DMS114 treated with DMSO at 0.1 percent for 48 hours (cell line): ENCODE data around the gene DISC1.
"Not testable (repeated sequence)": the region's sequence is repeated elsewhere in the genome, so short reads cannot be mapped to it uniquely, and the experiment has no call there.

Experiments
- DNase-seq: peaks from one replicate; lab custom pipeline; 2025; ENCODE audit not compliant: unreplicated experiment; lab: John Stamatoyannopoulos, UW

DISC1 gene

DNA sequence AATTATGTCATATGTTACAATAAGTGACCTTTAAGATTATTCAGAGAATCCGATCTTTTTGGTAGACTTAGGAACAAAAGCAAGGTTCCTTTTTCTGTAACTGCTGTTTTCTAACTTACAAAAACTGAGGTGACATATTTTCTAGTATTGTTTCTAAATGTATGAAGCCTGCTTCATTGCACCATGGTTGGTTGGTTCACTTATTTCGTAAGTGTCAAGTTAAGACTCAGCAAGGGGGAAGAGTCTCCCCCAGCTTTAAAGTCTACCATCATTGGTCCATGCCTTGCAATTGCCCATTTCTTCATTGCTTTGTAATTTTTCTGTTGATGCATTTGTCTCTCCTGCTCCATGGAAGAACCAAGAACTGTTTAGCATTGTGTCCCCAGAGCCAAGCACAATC is 136.9 kb downstream of the DISC1 start:
- no peak for DNase-seq

DNA sequence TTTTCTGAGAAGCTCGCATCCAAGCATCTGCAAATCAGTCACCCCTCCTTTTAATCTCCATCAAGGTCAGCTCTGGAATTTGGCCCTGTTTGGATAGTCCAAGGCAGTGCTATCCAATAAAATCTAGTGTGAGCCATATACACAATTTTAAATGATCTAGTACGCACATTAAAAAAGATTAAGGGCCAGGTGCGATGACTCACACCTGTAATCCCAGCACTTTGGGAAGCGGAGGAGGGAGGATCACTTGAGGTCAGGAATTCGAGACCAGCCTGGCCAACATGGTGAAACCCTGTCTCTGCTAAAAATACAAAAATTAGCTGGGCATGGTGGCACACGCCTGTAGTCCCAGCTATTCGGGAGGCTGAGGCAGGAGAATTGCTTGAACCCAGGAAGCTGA is 139.2 kb downstream of the DISC1 start:
- DNase-seq: not testable (repeated sequence)

DNA sequence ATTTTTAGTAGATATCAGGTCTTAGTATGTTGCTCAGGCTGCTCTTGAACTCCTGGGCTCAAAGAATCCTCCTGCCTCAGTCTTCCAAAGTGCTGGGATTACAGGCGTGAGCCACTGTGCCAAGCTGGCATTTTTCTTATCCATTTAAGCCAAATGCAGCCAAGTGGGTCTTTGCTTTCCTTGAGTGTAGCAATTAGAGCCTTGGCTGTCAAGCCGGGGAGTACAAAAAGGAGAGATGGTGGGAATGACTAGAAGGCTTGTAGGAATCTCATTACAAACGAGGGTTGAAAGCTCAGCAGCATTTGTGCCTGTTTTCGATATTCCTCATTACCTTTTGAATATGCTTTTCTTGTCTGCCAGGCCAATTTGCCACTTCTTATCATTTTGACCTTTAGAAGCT is 140.9 kb downstream of the DISC1 start:
- DNase-seq: no peak

DNA sequence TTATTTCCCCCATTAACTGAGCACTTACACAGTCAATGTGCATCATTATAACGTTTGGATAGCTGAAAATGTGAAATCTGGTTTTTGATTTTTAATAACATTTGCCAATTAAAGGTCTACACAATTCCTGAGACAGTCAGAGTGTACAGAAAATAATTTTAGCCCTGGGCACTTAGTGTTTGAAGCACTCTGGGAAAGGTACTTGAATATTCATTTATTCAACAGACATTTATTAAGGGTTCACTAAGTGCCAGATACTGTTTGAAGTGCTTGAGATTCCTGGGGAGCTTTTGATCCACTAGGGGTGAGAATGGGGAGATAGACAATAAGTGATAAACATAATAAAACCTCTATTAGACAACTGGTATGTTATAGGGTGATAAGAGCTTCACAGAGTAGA is 141.8 kb downstream of the DISC1 start:
- no peak for DNase-seq

DNA sequence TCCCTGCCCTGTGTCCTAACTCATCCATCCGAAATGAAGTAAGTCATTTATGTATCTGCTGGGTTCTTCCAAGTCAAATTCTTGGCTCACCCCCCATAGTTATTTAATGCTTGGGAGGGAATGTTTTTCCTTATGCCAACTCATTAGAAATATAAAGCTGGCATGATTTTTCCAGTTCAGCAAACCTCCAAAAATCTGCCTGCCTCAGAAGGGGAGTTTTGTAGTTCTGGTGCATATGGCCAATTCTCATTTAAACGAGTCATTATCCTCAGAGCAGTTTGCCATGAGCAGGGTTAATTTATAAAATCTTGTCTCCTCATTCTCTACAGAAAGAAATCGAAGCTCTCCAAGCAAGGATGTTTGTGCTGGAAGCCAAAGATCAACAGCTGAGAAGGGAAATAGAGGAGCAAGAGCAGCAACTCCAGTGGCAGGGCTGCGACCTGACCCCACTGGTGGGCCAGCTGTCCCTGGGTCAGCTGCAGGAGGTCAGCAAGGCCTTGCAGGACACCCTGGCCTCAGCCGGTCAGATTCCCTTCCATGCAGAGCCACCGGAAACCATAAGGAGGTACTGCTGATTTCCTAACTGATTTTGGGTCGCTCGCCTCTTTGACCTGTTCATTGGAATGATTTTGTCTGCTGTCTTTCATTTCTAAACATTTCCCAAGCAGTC is 144.1 kb downstream of the DISC1 start:
- DNase-seq: no peak

DNA sequence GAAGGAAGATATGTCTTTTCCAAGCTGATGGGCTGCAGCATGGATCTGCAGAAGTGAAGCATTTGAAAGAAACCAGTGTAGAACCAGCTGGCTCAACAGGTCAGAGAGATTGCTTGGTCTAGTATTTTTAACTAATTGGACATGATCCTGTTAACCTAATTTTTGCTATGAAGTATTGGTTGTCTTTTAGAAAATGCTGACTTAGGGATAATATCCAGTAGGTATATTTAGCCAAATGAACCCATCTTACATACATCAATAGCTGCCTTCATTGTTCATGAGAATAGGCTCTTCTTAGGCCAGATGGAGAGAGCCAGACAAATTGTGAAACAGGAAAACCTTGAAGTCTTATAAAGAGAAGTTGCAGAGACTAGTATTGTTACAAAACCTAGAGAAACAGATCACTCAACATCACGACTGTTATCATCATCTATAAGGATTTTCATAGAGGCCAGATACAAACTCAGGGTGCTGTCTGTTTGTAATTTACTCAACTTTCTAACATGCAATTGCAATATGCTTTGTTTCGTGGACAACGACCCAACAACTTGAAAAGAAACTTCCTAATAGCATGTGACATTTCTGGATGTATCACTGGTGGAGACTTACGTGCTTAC is 148.2 kb downstream of the DISC1 start:
- no peak for DNase-seq

DNA sequence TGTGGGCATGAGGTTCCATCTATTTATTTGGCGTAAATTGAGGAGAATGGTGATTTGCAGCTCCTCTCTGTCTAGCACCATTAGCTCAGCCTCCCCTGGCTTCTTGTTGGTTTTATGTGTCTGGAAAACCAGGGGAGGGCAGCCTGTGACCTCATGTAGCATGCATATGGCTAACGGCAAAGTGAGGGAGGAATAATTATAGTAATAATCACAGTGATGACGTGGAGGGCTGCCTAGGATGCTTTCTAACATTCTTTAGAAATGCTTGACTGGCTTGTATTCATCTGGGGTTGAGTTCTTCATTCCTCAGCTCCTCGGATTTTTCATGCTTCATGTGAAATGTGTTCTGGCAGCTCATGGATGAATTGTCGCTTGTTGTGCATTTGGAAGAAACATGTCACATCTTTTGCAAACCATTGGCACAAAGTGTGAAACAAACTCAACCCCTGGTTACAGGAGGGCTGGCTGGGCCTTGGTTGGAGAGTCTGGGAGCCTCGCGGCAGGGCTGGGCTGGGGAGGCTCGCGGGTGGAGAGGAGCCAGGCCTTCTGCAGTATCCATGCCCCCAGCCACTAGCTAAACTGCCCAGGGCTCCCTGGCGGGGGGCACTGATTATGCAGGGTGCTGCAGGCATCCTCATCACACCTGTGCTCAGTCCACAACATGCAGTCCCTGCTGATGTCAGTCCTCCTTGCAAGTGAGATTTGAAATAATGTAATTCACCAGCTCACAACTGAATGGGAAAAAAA is 149.6 kb downstream of the DISC1 start:
- no peak for DNase-seq

DNA sequence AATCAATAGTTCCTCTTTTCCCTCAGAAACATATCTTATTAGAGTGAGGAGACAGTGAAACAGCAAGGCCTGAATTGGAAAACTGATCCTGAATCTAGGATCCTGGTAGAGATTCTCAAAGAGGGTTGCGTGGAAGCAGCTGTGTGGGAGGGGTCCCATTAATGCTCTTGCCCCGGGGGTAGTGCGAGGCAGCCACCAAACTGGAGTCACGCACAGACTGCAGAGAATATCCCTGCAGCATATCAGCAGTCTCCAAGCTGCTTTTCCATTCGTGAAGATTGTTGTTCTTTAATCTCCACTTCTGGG is 150.1 kb downstream of the DISC1 start:
- no peak for DNase-seq

DNA sequence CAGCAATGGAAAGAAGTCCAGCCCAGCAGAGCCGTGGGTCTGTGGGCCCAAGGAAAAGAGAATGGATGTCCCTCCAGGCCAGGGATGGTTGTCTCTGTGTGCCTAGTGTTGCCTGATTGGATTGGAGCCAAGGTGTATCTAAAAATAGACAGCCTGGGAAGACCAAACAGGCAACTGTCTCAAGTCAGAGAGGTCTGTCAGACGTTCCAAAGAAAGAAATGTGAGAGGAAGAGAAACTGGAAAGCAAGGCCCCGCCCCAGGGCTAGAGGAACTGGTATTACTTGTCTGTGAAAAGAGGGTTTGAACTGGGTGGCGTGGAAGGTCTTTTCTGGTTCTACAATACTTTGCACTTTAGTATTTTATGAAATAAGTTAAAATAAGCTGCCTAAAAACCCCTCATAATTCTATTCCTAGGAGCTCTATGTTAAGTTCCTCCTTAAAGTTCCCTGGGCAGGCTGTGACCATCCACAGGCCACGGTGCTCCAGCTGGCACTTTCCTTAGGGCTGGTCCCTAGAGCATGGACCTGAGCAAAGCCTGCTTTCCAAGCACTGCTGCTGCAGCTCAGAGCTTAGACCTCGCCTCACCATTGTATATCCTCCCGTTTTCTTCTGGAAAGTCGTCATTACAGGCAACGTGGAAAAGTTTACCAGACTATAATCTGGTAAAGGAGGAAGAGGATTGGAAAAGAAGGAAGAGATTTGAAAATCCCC is 151.6 kb downstream of the DISC1 start:
- DNase-seq: no peak

DNA sequence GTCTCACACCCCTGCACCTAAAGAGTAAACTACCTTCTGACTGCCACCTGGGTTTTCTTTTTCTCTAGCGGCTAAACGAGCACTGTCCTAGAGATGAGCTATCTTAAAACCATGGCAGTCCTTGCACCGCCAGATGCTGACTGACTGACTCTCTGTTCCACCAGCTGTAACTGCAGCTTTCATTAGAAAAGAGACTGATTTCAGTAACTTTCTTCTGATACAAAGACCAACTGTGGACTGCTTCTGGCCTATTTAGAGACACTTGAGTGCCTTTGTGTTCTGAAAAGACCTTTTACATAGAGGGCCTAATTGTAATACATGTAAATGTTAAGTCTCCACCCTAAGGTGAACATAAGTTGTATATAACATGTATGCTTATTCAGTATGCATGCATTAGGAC is 152.5 kb downstream of the DISC1 start:
- DNase-seq: no peak

DNA sequence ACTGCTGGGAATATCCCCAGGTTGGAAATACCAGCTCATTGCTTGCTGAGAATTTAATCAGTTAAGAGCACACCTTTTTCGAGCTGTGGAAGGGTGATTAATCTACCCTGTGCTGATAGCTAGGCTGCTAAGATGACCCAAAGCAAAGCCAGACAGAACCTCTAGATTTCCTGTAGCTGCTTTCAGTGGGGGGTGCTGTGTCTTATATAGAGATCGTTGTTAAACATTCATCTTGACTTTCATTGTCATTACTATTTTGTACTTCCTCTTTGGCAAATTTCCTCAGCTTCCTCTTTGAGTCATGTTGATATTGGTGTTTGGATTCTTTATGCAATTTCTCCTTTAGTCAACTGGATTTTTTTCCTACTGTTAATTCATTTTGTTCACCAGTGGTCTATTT is 155.3 kb downstream of the DISC1 start:
- no peak for DNase-seq

DNA sequence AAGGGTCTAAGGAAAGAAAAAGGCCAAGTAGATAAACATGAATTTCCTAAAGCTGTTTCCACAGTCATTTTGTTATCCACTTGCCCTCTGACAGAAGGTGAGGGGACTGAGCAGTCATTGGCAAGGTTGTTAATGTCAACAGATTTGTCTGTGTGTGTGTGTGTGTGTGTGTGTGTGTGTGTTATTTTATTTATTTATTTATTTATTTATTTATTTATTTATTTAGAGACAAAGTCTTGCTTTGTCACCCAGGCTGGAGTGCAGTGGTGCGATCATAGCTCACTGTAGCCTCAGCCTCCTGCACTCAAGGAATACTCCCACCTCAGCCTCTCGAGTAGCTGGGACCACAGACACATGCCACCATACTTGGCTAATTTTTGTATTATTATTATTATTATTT is 158.5 kb downstream of the DISC1 start:
- DNase-seq: not testable (repeated sequence)

DNA sequence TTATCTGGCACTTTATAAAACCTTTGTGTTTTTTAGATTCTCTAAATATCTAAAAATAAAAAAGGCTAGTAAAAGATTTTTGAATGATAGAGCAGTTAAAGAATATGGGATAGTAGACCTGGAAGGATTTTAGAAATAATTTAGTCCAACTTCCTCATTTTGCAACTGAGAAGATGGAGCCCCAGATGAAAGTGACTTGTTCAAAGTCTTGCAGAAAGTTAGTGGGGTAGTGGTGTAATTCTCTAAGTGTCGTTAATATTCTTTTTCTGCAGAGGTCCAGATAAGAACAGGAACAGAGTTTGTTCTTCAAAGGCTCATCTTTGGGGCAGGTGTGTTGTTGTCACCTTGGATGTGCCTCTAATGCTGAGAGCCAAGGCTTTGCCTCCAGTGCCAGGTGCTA is 159.5 kb downstream of the DISC1 start:
- DNase-seq: no peak

DNA sequence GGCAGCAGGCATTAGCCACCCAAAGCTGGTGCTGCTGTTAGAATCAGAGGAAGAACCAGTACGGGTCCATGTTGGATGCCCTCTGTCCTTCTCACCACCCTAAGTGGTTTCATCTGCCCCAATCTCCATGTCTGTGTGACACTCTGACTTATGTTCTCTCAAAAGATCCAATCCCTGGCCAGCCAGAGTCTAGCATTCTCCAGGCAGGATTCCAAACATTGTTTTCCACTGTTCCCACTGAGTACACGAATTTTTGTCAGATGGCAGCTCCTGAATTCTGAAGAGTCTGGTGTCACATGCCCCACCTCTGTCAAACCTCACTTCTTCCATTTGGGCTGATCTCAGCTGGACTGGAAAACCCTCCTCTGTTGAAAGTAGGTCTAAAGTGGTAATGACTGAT is 166.0 kb downstream of the DISC1 start:
- DNase-seq: no peak

DNA sequence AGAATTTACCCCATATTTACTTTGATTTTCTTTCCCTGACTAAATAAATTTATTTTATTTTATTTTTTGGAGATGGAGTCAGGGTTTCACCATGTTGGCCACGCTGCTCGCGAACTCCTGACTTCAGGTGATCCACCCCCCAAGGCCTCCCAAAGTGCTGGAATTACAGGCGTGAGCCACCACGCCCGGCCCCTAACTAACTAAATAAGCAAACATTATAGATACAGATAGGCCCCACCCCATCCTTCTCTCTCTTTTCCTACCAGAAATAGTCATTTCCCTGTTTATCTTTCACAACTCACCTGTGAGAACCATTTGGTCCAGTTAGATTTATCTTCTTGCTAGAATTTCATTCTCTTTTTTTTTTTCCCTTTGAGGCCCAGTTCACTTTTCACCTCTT is 167.3 kb downstream of the DISC1 start:
- no peak for DNase-seq

DNA sequence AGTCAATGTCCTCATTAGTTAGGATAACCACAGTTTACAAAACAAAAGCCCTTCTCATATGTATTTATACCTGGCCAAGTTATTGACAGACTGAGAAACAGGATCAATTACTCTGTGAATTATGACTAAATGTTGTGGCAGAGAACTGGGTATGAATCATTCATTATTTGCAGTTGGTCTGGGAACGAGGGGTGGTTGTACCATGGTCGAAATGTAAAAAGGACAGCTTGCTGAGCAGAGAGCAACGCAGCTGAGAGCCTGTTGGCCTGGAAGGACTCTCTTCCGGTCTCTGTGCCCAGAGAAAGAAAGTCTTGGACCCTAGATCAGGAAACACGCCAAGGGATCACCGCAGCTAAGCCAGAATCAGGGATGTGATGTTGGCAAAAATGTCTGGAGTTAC is 169.6 kb downstream of the DISC1 start:
- DNase-seq: no peak

DNA sequence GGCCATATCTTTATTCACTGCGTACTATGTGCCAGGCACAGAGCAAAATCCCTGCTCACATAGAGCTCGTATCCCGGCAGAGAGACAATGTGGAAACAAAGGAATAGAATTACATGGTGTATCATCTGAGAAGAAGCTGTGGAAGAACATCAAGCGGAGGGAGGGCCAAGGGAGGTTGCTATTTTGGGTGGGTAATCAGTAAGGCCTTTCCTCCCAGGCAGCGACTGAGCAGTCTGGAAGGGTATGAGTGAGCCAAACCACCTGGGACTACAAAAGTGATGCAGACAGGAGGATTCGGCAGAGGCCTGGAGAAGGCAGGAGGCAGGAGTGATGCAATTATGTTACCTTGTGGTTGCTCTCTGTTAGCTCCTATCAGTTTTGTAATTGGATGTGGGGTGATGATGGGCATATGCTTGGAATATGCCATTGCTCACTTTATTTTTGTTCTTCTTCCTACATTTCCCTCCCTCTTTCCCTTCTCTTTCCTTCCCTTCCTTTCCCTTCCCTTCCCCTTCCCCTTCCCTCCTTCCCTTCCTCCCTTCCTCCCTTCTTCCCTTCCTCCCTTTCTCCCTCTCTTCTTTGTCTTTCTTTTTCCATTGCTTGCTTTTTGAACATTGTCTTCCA is 172.9 kb downstream of the DISC1 start:
- DNase-seq: no peak

DNA sequence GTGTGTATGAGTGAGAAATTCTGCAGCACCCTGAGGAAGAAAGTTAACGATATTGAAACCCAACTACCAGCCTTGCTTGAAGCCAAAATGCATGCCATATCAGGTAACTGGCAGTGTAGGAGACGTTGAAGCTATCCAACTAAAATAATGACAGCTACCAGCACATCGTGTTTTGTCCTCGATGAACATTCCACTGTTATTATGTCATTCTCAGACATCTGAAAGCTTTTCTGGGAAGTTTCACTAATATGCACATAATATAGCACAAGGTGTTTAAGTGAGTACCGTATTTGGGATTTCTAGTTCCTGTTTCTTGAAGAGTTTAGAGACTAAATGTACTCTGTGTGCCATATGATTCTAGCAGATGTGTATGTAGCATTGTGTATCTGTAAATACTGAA is 173.5 kb downstream of the DISC1 start:
- DNase-seq: no peak

DNA sequence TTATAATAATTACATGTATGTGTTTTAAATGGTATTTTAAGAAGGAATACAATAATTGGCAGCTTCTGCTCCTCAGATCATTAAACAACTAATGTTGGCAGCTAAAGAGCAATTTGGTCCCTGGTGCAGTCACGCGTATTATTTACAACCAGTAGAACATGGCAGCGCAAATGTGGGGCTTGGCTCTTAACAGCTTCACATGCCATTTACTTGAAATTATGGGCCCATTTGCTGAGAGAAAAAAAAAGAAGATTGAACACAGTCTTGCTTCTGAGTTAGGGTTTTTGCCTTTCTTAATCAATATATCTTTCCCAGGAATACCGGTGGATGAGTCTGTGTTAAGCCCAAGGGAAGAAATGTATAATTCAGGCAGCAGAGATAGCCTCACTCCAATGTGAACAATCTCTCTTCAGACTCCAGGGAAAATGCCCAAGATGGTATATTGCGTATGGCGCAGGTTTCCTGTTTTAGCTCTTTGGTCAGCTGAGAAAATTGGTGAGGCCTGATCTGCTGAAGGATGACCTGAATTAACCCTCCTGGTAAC is 174.5 kb downstream of the DISC1 start:
- no peak for DNase-seq

DNA sequence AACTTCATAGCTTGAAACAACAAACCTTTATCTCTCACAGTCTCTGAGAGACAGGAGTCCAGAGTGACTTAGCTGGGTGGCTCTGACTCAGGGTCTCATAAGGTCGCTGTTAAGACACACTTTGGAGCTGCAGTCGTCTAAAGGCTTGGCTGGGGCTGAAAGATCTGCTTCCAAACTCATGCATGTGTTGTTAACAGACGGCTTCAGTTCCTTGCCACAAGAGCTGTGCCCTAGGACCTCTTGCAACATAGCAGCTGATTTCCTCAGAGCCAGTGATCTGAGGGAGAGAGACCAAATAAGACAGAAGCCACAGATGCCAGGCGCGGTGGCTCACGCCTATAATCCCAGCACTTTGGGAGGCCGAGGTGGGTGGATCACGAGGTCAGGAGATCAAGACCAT is 176.8 kb downstream of the DISC1 start:
- no peak for DNase-seq
